ENCODE data around the gene DNLZ.

Gene DNLZ

GRCh38 chr9:136339958-136340310 is 23.6 kb downstream of the DNLZ start:
- no peak overlapping the region for H2BK120ac ChIP-seq (ENCODE audit: low read depth, low read length)
- no peak overlapping the region for H3K4me2 ChIP-seq (ENCODE audit: low read length, poor library complexity, severe bottlenecking)
- H4K8ac ChIP-seq (ENCODE audit: low read length), result no peak overlapping the region
- peaks cover 50 to 91% of the 10 kb centered on the region in 2 experiments for H3K36me3 ChIP-seq (ENCODE audit: control insufficient read depth in 1 of 2, insufficient read depth in 2 of 2, low read depth in 1 of 2, low read length in 2 of 2)
- no peak overlapping the region for H2AFZ ChIP-seq (ENCODE audit: low read depth, low read length)
- H3K14ac ChIP-seq (ENCODE audit: low read length in 2 of 2), result no peak overlapping the region
- peaks cover 50% of the 10 kb centered on the region for H3K4me1 ChIP-seq (ENCODE audit: control insufficient read depth, insufficient read depth, low read depth, low read length)
- no peak overlapping the region for H3K23ac ChIP-seq (ENCODE audit: low read length in 2 of 2)
- H2BK15ac ChIP-seq (ENCODE audit: low read depth, poor library complexity, severe bottlenecking), result no peak overlapping the region
- no peak for DNase-seq
- H3K79me1 ChIP-seq (replicated peaks; ENCODE audit: low read length, poor library complexity, severe bottlenecking), result peaks cover 15% of the 10 kb centered on the region
- H3K4me3 ChIP-seq (ENCODE audit: insufficient read depth in 1 of 2, low read depth in 1 of 2, low read length in 2 of 2), result no peak overlapping the region
- H2BK5ac ChIP-seq (ENCODE audit: low read depth, low read length, poor library complexity, severe bottlenecking), result no peak overlapping the region
- H3K27me3 ChIP-seq (ENCODE audit: control insufficient read depth in 1 of 2, insufficient read depth in 1 of 2, low read length in 2 of 2), result no peaks in the 10 kb centered on the region
- H2AK5ac ChIP-seq (ENCODE audit: low read length, severe bottlenecking), result no peak overlapping the region
- no peak overlapping the region for H4K91ac ChIP-seq (ENCODE audit: low read length)
- H3K4ac ChIP-seq (ENCODE audit: low read depth in 1 of 2, low read length in 2 of 2), result no peak overlapping the region
- H3K9ac ChIP-seq (ENCODE audit: low read length), result no peak overlapping the region
- H3K9me3 ChIP-seq (ENCODE audit: control insufficient read depth, low read length), result no peaks in the 10 kb centered on the region
- H3K27ac ChIP-seq (ENCODE audit: low read length, poor library complexity, severe bottlenecking), result no peak overlapping the region
- H3K18ac ChIP-seq (ENCODE audit: low read depth in 1 of 2, low read length in 2 of 2), result no peak overlapping the region
- no peak overlapping the region for H2BK12ac ChIP-seq (ENCODE audit: low read length in 2 of 2)
- 100% methylated on average over 6 of the region's 12 CpGs for WGBS

GRCh38 chr9:136339173-136339957 is 24.2 kb downstream of the DNLZ start:
- Histone ChIP-seq H3K79me1 (replicated peaks; ENCODE audit: low read length, poor library complexity, severe bottlenecking) (peaks cover 17% of the 10 kb centered on the region), H2BK15ac (ENCODE audit: low read depth, poor library complexity, severe bottlenecking) (no peak overlapping the region), H3K27ac (ENCODE audit: low read length, poor library complexity, severe bottlenecking) (no peak overlapping the region), H3K23ac (ENCODE audit: low read length in 2 of 2) (no peak overlapping the region), H4K91ac (ENCODE audit: low read length) (no peak overlapping the region), H3K9ac (ENCODE audit: low read length) (no peak overlapping the region), H2BK5ac (ENCODE audit: low read depth, low read length, poor library complexity, severe bottlenecking) (no peak overlapping the region), H2BK120ac (ENCODE audit: low read depth, low read length) (no peak overlapping the region), H3K36me3 (ENCODE audit: control insufficient read depth in 1 of 2, insufficient read depth in 2 of 2, low read depth in 1 of 2, low read length in 2 of 2) (peaks cover 50 to 91% of the 10 kb centered on the region in 2 experiments), H3K4me3 (ENCODE audit: insufficient read depth in 1 of 2, low read depth in 1 of 2, low read length in 2 of 2) (no peak overlapping the region), H3K27me3 (ENCODE audit: control insufficient read depth in 1 of 2, insufficient read depth in 1 of 2, low read length in 2 of 2) (no peaks in the 10 kb centered on the region), H3K4ac (ENCODE audit: low read depth in 1 of 2, low read length in 2 of 2) (no peak overlapping the region), H4K8ac (ENCODE audit: low read length) (no peak overlapping the region), H3K9me3 (ENCODE audit: control insufficient read depth, low read length) (no peaks in the 10 kb centered on the region), H3K4me2 (ENCODE audit: low read length, poor library complexity, severe bottlenecking) (no peak overlapping the region), H3K18ac (ENCODE audit: low read depth in 1 of 2, low read length in 2 of 2) (no peak overlapping the region), H2AK5ac (ENCODE audit: low read length, severe bottlenecking) (no peak overlapping the region), H2AFZ (ENCODE audit: low read depth, low read length) (no peak overlapping the region), H2BK12ac (ENCODE audit: low read length in 2 of 2) (no peak overlapping the region), H3K14ac (ENCODE audit: low read length in 2 of 2) (no peak overlapping the region), H3K4me1 (ENCODE audit: control insufficient read depth, insufficient read depth, low read depth, low read length) (peaks cover 55% of the 10 kb centered on the region)
- DNase-seq, result peak; percentile 60
- WGBS, result 73% methylated on average over 28 of the region's 32 CpGs

GRCh38 chr9:136338511-136338910 is 25.0 kb downstream of the DNLZ start:
- H3K36me3 ChIP-seq (ENCODE audit: control insufficient read depth in 1 of 2, insufficient read depth in 2 of 2, low read depth in 1 of 2, low read length in 2 of 2), result peaks cover 50 to 91% of the 10 kb centered on the region in 2 experiments
- no peak overlapping the region for H2BK12ac ChIP-seq (ENCODE audit: low read length in 2 of 2)
- no peak overlapping the region for H3K9ac ChIP-seq (ENCODE audit: low read length)
- no peak overlapping the region for H2BK15ac ChIP-seq (ENCODE audit: low read depth, poor library complexity, severe bottlenecking)
- DNase-seq, result no peak
- no peak overlapping the region for H2AFZ ChIP-seq (ENCODE audit: low read depth, low read length)
- no peak overlapping the region for H2BK120ac ChIP-seq (ENCODE audit: low read depth, low read length)
- 94% methylated on average over 21 of the region's 25 CpGs for WGBS
- no peaks in the 10 kb centered on the region for H3K9me3 ChIP-seq (ENCODE audit: control insufficient read depth, low read length)
- H2BK5ac ChIP-seq (ENCODE audit: low read depth, low read length, poor library complexity, severe bottlenecking), result no peak overlapping the region
- no peaks in the 10 kb centered on the region for H3K27me3 ChIP-seq (ENCODE audit: control insufficient read depth in 1 of 2, insufficient read depth in 1 of 2, low read length in 2 of 2)
- H3K18ac ChIP-seq (ENCODE audit: low read depth in 1 of 2, low read length in 2 of 2), result no peak overlapping the region
- H3K79me1 ChIP-seq (replicated peaks; ENCODE audit: low read length, poor library complexity, severe bottlenecking), result peaks cover 22% of the 10 kb centered on the region
- H3K4ac ChIP-seq (ENCODE audit: low read depth in 1 of 2, low read length in 2 of 2), result no peak overlapping the region
- no peak overlapping the region for H4K8ac ChIP-seq (ENCODE audit: low read length)
- H3K4me1 ChIP-seq (ENCODE audit: control insufficient read depth, insufficient read depth, low read depth, low read length), result peaks cover 58% of the 10 kb centered on the region
- H3K4me2 ChIP-seq (ENCODE audit: low read length, poor library complexity, severe bottlenecking), result no peak overlapping the region
- H3K4me3 ChIP-seq (ENCODE audit: insufficient read depth in 1 of 2, low read depth in 1 of 2, low read length in 2 of 2), result no peak overlapping the region
- no peak overlapping the region for H3K14ac ChIP-seq (ENCODE audit: low read length in 2 of 2)
- no peak overlapping the region for H3K27ac ChIP-seq (ENCODE audit: low read length, poor library complexity, severe bottlenecking)
- no peak overlapping the region for H3K23ac ChIP-seq (ENCODE audit: low read length in 2 of 2)
- H4K91ac ChIP-seq (ENCODE audit: low read length), result peak overlapping the region; percentile 16
- H2AK5ac ChIP-seq (ENCODE audit: low read length, severe bottlenecking), result no peak overlapping the region

- no peak for DNase-seq
- Histone ChIP-seq H3K9me3 (ENCODE audit: control insufficient read depth, low read length) (no peaks in the 10 kb centered on the region), H4K91ac (ENCODE audit: low read length) (no peak overlapping the region), H4K8ac (ENCODE audit: low read length) (no peak overlapping the region), H3K4me3 (ENCODE audit: insufficient read depth in 1 of 2, low read depth in 1 of 2, low read length in 2 of 2) (no peak overlapping the region), H3K4me2 (ENCODE audit: low read length, poor library complexity, severe bottlenecking) (no peak overlapping the region), H2AFZ (ENCODE audit: low read depth, low read length) (no peak overlapping the region), H2BK15ac (ENCODE audit: low read depth, poor library complexity, severe bottlenecking) (no peak overlapping the region), H2BK12ac (ENCODE audit: low read length in 2 of 2) (no peak overlapping the region), H3K4me1 (ENCODE audit: control insufficient read depth, insufficient read depth, low read depth, low read length) (peaks cover 56% of the 10 kb centered on the region), H3K23ac (ENCODE audit: low read length in 2 of 2) (no peak overlapping the region), H2BK120ac (ENCODE audit: low read depth, low read length) (no peak overlapping the region), H3K14ac (ENCODE audit: low read length in 2 of 2) (no peak overlapping the region), H3K18ac (ENCODE audit: low read depth in 1 of 2, low read length in 2 of 2) (no peak overlapping the region), H3K79me1 (replicated peaks; ENCODE audit: low read length, poor library complexity, severe bottlenecking) (peaks cover 27% of the 10 kb centered on the region), H3K27ac (ENCODE audit: low read length, poor library complexity, severe bottlenecking) (no peak overlapping the region), H3K9ac (ENCODE audit: low read length) (no peak overlapping the region), H3K36me3 (ENCODE audit: control insufficient read depth in 1 of 2, insufficient read depth in 2 of 2, low read depth in 1 of 2, low read length in 2 of 2) (peaks cover 50 to 93% of the 10 kb centered on the region in 2 experiments), H3K27me3 (ENCODE audit: control insufficient read depth in 1 of 2, insufficient read depth in 1 of 2, low read length in 2 of 2) (no peaks in the 10 kb centered on the region), H2AK5ac (ENCODE audit: low read length, severe bottlenecking) (no peak overlapping the region), H2BK5ac (ENCODE audit: low read depth, low read length, poor library complexity, severe bottlenecking) (no peak overlapping the region), H3K4ac (ENCODE audit: low read depth in 1 of 2, low read length in 2 of 2) (no peak overlapping the region)
- 95% methylated on average over 43 of the region's 43 CpGs for WGBS
Measured at GRCh38 chr9:136337416-136338395, 25.8 kb downstream of the DNLZ start.

Measured in mesenchymal stem cell (in vitro differentiated cells and primary cell).